H1 (cell line): Measurements from ENCODE around the gene AGPS. TPM values are rescaled to one million over a fixed set of nuclear protein-coding genes. Genes with fewer than 3 reads are reported as not detected.

ENCODE experiments used
- CTCF ChIA-PET: fragments of 300-600 bp; sonication (Branson Sonifier 250); formaldehyde crosslinking; loops from one replicate; lab custom pipeline; 2021; ENCODE audit not compliant: partially characterized antibody; lab: Charles Lee
- POLR2A ChIA-PET: fragments of 300-600 bp; sonication (Branson Sonifier 250); formaldehyde crosslinking; loops from one replicate; lab custom pipeline; 2021; ENCODE audit warnings: inconsistent platforms; ENCODE audit not compliant: partially characterized antibody; lab: Charles Lee
- DNase-seq, 2 experiments: peaks; one replicate each; pipeline versions ENCODE4 v3.0.0 to v3.0.0-alpha.2; 2010 to 2022; ENCODE audit warnings: low spot score in 2 of 2, low read depth in 1 of 2, mixed read lengths in 1 of 2
- FAIRE-seq: peaks from 2 replicates; lab custom pipeline; 2011; peaks lifted over from hg19 to GRCh38; lab: Jason Lieb, UNC
- H2AFZ ChIP-seq: 2 replicates; pipeline ENCODE4 v1.8.1; 2012; ENCODE audit warnings: low read length, inconsistent platforms
- H2AK5ac ChIP-seq: 2 replicates; pipeline ENCODE4 v1.6.1; 2013; ENCODE audit warnings: low read depth, low read length
- H2BK120ac ChIP-seq: replicated peaks from 2 replicates; pipeline ENCODE3; 2013; ENCODE audit warnings: low read depth, low read length, inconsistent platforms
- H2BK12ac ChIP-seq: 2 replicates; pipeline ENCODE4 v1.6.1; 2013; ENCODE audit warnings: low read depth, low read length
- H2BK15ac ChIP-seq: 2 replicates; pipeline ENCODE4 v1.6.1; 2013; ENCODE audit warnings: low read length
- H2BK20ac ChIP-seq: 2 replicates; pipeline ENCODE4 v1.6.1; 2013; ENCODE audit warnings: low read length
- H2BK5ac ChIP-seq: 2 replicates; pipeline ENCODE4 v1.6.1; 2013; ENCODE audit warnings: low read depth, low read length
- H3K14ac ChIP-seq: 2 replicates; pipeline ENCODE4 v1.6.1; 2013; ENCODE audit warnings: inconsistent platforms; ENCODE audit not compliant: insufficient read length
- H3K18ac ChIP-seq: 2 replicates; pipeline ENCODE4 v1.6.1; 2013; ENCODE audit warnings: low read length; ENCODE audit errors: extremely low read depth
- H3K23ac ChIP-seq: 2 replicates; pipeline ENCODE4 v1.6.1; 2013; ENCODE audit warnings: inconsistent platforms; ENCODE audit not compliant: insufficient read length
- H3K23me2 ChIP-seq: 2 replicates; pipeline ENCODE4 v1.6.1; 2013; ENCODE audit warnings: low read depth, low read length
- H3K27ac ChIP-seq: 2 replicates; pipeline ENCODE4 v1.6.1; 2011; ENCODE audit warnings: low read depth, low read length, inconsistent platforms
- H3K27me3 ChIP-seq, 4 experiments: replicated peaks in 1 of 4; 1 replicate in 1 of 4; 2 replicates in 3 of 4; pipeline versions ENCODE4 v1.6.1 to v1.8.1; 2011 to 2013; ENCODE audit warnings: low read length in 3 of 4, mild to moderate bottlenecking in 3 of 4, inconsistent platforms in 2 of 4, mixed read lengths in 2 of 4, moderate library complexity in 1 of 4; ENCODE audit not compliant: control insufficient read depth in 3 of 4, insufficient read depth in 3 of 4; ENCODE audit errors: extremely low read depth in 1 of 4
- H3K36me3 ChIP-seq, 4 experiments: 2 replicates each; pipeline versions ENCODE4 v1.6.1 to v1.8.1; 2011 to 2013; ENCODE audit warnings: mild to moderate bottlenecking in 4 of 4, low read length in 3 of 4, moderate library complexity in 2 of 4, control low read depth in 1 of 4, inconsistent platforms in 1 of 4; ENCODE audit not compliant: insufficient read depth in 4 of 4, control insufficient read depth in 2 of 4
- H3K4ac ChIP-seq: replicated peaks from 2 replicates; pipeline ENCODE3; 2013; ENCODE audit warnings: low read length, low read depth, mixed read lengths, inconsistent platforms; ENCODE audit not compliant: insufficient read length
- H3K4me1 ChIP-seq, 4 experiments: replicated peaks in 1 of 4; 1 replicate in 1 of 4; 2 replicates in 3 of 4; pipeline versions ENCODE4 v1.6.1 to v1.8.1; 2011 to 2013; ENCODE audit warnings: low read length in 3 of 4, inconsistent platforms in 2 of 4, mixed read lengths in 1 of 4; ENCODE audit not compliant: insufficient read depth in 4 of 4, control insufficient read depth in 3 of 4
- H3K4me2 ChIP-seq, 2 experiments: 2 replicates each; pipeline versions ENCODE4 v1.6.1 to v1.8.1; 2011 to 2013; ENCODE audit warnings: low read depth in 2 of 2, low read length in 2 of 2, control low read depth in 1 of 2, inconsistent platforms in 1 of 2, mild to moderate bottlenecking in 1 of 2; ENCODE audit not compliant: insufficient read depth in 1 of 2
- H3K4me3 ChIP-seq, 4 experiments: fragments of 200-600, 300-600 bp in 1 of 4; sonication (generic), shearing (Covaris generic), sonication (Bioruptor Twin) in 1 of 4; 2 replicates each; pipeline versions ENCODE4 v1.5.1 to v1.8.1; 2011 to 2016; ENCODE audit warnings: low read length in 4 of 4, low read depth in 3 of 4, control low read depth in 2 of 4, inconsistent platforms in 2 of 4, mild to moderate bottlenecking in 2 of 4, mixed read lengths in 1 of 4, moderate library complexity in 1 of 4; ENCODE audit not compliant: insufficient read depth in 2 of 4; ENCODE audit errors: extremely low read depth in 1 of 4
- H3K56ac ChIP-seq: replicated peaks from 2 replicates; pipeline ENCODE3; 2013; ENCODE audit warnings: low read depth, mild to moderate bottlenecking, mixed read lengths, low read length, inconsistent platforms; ENCODE audit not compliant: insufficient read length
- H3K79me1 ChIP-seq: 2 replicates; pipeline ENCODE4 v1.6.1; 2013; ENCODE audit warnings: low read depth, low read length, control low read depth
- H3K79me2 ChIP-seq, 2 experiments: 2 replicates each; pipeline versions ENCODE4 v1.6.1 to v1.8.1; 2012 to 2013; ENCODE audit warnings: low read length in 2 of 2, mild to moderate bottlenecking in 2 of 2, inconsistent platforms in 1 of 2; ENCODE audit not compliant: insufficient read depth in 2 of 2, control insufficient read depth in 1 of 2
- H3K9ac ChIP-seq, 4 experiments: replicated peaks in 1 of 4; 1 replicate in 1 of 4; 2 replicates in 3 of 4; pipeline versions ENCODE4 v1.6.1 to v1.8.1; 2011 to 2013; ENCODE audit warnings: low read depth in 3 of 4, low read length in 3 of 4, control low read depth in 2 of 4, mild to moderate bottlenecking in 2 of 4, moderate library complexity in 2 of 4, inconsistent platforms in 1 of 4; ENCODE audit errors: extremely low read depth in 1 of 4
- H3K9me3 ChIP-seq, 2 experiments: 2 replicates each; pipeline versions ENCODE4 v1.6.1 to v1.8.1; 2012 to 2013; ENCODE audit warnings: mild to moderate bottlenecking in 2 of 2, moderate library complexity in 2 of 2, control low read depth in 1 of 2, inconsistent platforms in 1 of 2, low read depth in 1 of 2, low read length in 1 of 2, mixed read lengths in 1 of 2; ENCODE audit not compliant: insufficient read depth in 2 of 2
- H4K20me1 ChIP-seq, 2 experiments: replicated peaks in 1 of 2; 2 replicates each; pipeline versions ENCODE3 to v1.8.1; 2011 to 2013; ENCODE audit warnings: inconsistent platforms in 2 of 2, low read length in 2 of 2, mild to moderate bottlenecking in 1 of 2; ENCODE audit not compliant: insufficient read depth in 2 of 2, control insufficient read depth in 1 of 2
- H4K5ac ChIP-seq: 2 replicates; pipeline ENCODE4 v1.6.1; 2013; ENCODE audit warnings: low read length, low read depth, mixed read lengths, inconsistent platforms; ENCODE audit not compliant: insufficient read length
- H4K8ac ChIP-seq: 2 replicates; pipeline ENCODE4 v1.8.0; 2013; ENCODE audit warnings: mild to moderate bottlenecking, moderate library complexity, low read length, inconsistent platforms; ENCODE audit not compliant: insufficient read depth; ENCODE audit errors: extremely low read depth
- H4K91ac ChIP-seq: replicated peaks from 2 replicates; pipeline ENCODE3; 2013; ENCODE audit warnings: low read length, mixed read lengths, inconsistent platforms; ENCODE audit not compliant: insufficient read length
- BRCA1 ChIP-seq: IDR thresholded peaks from 2 replicates; pipeline ENCODE4 v1.6.1; 2012; ENCODE audit warnings: low read depth, low read length, improper control_type of control experiment
- EZH2 ChIP-seq: fragments of 200-600 bp; sonication (generic); IDR thresholded peaks from 2 replicates; pipeline ENCODE4 v1.7.1; 2012; ENCODE audit warnings: low read depth, mild to moderate bottlenecking, moderate library complexity, low read length, inconsistent platforms; ENCODE audit not compliant: severe bottlenecking
- FOSL1 ChIP-seq: IDR thresholded peaks from 2 replicates; pipeline ENCODE4 v1.6.1; 2011; ENCODE audit warnings: mild to moderate bottlenecking, low read depth, low read length, moderate library complexity; ENCODE audit not compliant: insufficient read depth
- HDAC6 ChIP-seq: IDR thresholded peaks from one replicate; pipeline ENCODE4 v1.7.1; 2012; ENCODE audit warnings: low read depth, mild to moderate bottlenecking, inconsistent platforms, low read length, moderate library complexity
- KDM1A ChIP-seq: fragments of 200-600, 300-600 bp; sonication (generic); IDR thresholded peaks from 2 replicates; pipeline ENCODE4 v1.7.1; 2016; ENCODE audit warnings: mild to moderate bottlenecking, low read length, borderline replicate concordance
- KDM5A ChIP-seq: fragments of 200-600 bp; IDR thresholded peaks from 2 replicates; pipeline ENCODE4 v1.7.1; 2012; ENCODE audit warnings: mild to moderate bottlenecking, low read length, inconsistent platforms, mixed read lengths
- SIN3A ChIP-seq, 2 experiments: IDR thresholded peaks in 1 of 2; conservative IDR thresholded peaks in 1 of 2; 2 replicates each; pipeline ENCODE4 v1.6.1; 2011 to 2012; ENCODE audit warnings: low read length in 2 of 2, improper control_type of control experiment in 1 of 2, low read depth in 1 of 2, mild to moderate bottlenecking in 1 of 2
- SP2 ChIP-seq: IDR thresholded peaks from 2 replicates; pipeline ENCODE4 v1.6.1; 2012; ENCODE audit warnings: mild to moderate bottlenecking, low read length, inconsistent platforms
- SUZ12 ChIP-seq: fragments of 200-600 bp; sonication (generic); IDR thresholded peaks from 2 replicates; pipeline ENCODE4 v1.6.1; 2012; ENCODE audit warnings: mild to moderate bottlenecking, inconsistent platforms, low read length, moderate library complexity, mixed read lengths
- WGBS, 2 experiments: shearing (Covaris generic) in 1 of 2; methylation state at CpG; one replicate each; pipeline versions ENCODE4 v1.1.6 to v1.1.7; 2013 to 2015; ENCODE audit warnings: low lambda C conversion rate in 2 of 2, mixed read lengths in 2 of 2, inconsistent platforms in 1 of 2, low coverage in 1 of 2, missing lambda C conversion rate in 1 of 2; ENCODE audit not compliant: insufficient replicate concordance in 2 of 2, insufficient coverage in 1 of 2, insufficient read length in 1 of 2; ENCODE audit errors: extremely low coverage in 1 of 2, missing lambda C conversion rate in 1 of 2; 5-methylcytosine and 5-hydroxymethylcytosine counted together
- polyA plus RNA-seq, 7 experiments: library from polyadenylated mRNA; depleted of rRNA in 3 of 7; stranded (reverse) in 5 of 7; unstranded in 2 of 7; fragments of >200 nt in 5 of 7; fragments of 200-250 nt in 2 of 7; gene quantifications; 1 replicate in 5 of 7; 2 replicates in 1 of 7; 4 replicates in 1 of 7; pipeline versions ENCODE4 v1.2.1 to v1.2.3, GENCODE V29; 2011 to 2013; ENCODE audit warnings: missing spikeins in 2 of 7, mixed read lengths in 2 of 7
- total RNA-seq: library from RNA; stranded (reverse); fragmentation: NEBNext Ultra II Directional; extraction: Animal tissue kit (Norgen Biotek cat#: 25700); gene quantifications from 2 replicates; pipeline ENCODE4 v1.2.1, GENCODE V29; 2021
- TF ChIP-seq, protein P1 (sequence below): IDR thresholded peaks from 2 replicates; pipeline ENCODE4 v1.6.1; 2011; ENCODE audit warnings: low read depth, mild to moderate bottlenecking, low read length; ENCODE audit not compliant: insufficient read depth

AGPS gene
- total and polyA plus RNA-seq, 2 of the 8 experiments (the other 6 are each of a cell fraction or from before 2014, with no cell fraction given): 7.3 to 57.8 TPM

DNA sequence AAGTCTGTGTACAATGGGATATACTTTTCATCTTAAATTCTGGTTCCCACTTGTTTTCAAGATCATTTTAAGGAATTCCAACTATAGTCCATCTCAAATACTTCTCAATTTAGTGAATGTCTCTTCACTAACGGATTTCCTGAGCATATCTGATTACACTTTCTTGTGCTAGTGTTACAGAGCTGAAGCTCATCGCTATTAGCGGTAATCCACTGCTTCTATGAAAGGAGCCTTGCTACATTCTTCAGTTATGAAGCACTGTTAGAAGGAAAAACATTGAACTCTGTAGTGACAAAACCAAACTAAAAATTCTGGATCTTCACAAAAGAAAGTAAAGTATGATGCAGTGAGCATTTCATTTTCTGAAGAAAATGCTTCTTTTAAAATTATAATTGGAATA is 72.0 kb downstream of the AGPS start:
- DNase-seq (no peak), FAIRE-seq (no peak)
- H3K14ac ChIP-seq: no peak overlapping the region
- ChIA-PET POLR2A (no interaction called here), CTCF (interaction anchor here (0.6 to 0.8 kb wide), 2 partner anchors 25 to 874 kb away, joined by 3 read pairs; no protein-coding TSS in a partner anchor)
- no peaks in the 10 kb centered on the region for H3K23me2 ChIP-seq
- H3K9ac ChIP-seq: no peak overlapping the region
- no peaks in the 10 kb centered on the region for H3K9me3 ChIP-seq
- H3K79me2 ChIP-seq: no peaks in the 10 kb centered on the region
- no peak overlapping the region for H3K56ac ChIP-seq
- H3K27me3 ChIP-seq: no peaks in the 10 kb centered on the region
- H3K79me1 ChIP-seq: no peaks in the 10 kb centered on the region
- H2AFZ ChIP-seq: no peak overlapping the region
- no peak overlapping the region for H4K91ac ChIP-seq
- H2BK5ac ChIP-seq: no peak overlapping the region
- 90% methylated on average over 3 of the region's 3 CpGs; no CpG with 5 or more reads in 1 of the 2 experiments for WGBS, 2 experiments
- H2BK12ac ChIP-seq: no peak overlapping the region
- H3K36me3 ChIP-seq: peaks cover 0 to 19% (median 0%) of the 10 kb centered on the region in 4 experiments; a peak in 1 of 8 replicates
- peaks cover 0 to 6% (median under 1%) of the 10 kb centered on the region in 4 experiments; a peak in 2 of 7 replicates for H3K4me1 ChIP-seq
- no peak overlapping the region for H4K8ac ChIP-seq
- H3K4me3 ChIP-seq: no peak overlapping the region
- H3K4me2 ChIP-seq: no peak overlapping the region
- no peak overlapping the region for H2AK5ac ChIP-seq
- H3K4ac ChIP-seq: no peak overlapping the region
- no peak overlapping the region for H3K27ac ChIP-seq
- no peak overlapping the region for H2BK20ac ChIP-seq
- no peak for TF ChIP-seq SIN3A (conservative IDR thresholded peaks at IDR 0.05 in 1 of 2, IDR thresholded peaks at IDR 0.05 in 1 of 2; ENCODE audit: low read depth in 1 of 2, low read length in 2 of 2)
- no peak for TF ChIP-seq KDM1A
- TF ChIP-seq, protein P1, sequence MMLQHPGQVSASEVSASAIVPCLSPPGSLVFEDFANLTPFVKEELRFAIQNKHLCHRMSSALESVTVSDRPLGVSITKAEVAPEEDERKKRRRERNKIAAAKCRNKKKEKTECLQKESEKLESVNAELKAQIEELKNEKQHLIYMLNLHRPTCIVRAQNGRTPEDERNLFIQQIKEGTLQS: no peak
- TF ChIP-seq SP2: no peak
- no peak for TF ChIP-seq SUZ12
- no peak for TF ChIP-seq BRCA1
- no peak for TF ChIP-seq EZH2
- no peak for TF ChIP-seq HDAC6
- TF ChIP-seq FOSL1: no peak
- no peak for TF ChIP-seq KDM5A
- H4K5ac ChIP-seq: no peak overlapping the region
- peaks cover 0 to 3% of the 10 kb centered on the region in 2 experiments for H4K20me1 ChIP-seq
- no peak overlapping the region for H2BK120ac ChIP-seq
- H2BK15ac ChIP-seq: no peak overlapping the region
- H3K18ac ChIP-seq: no peak overlapping the region
- no peak overlapping the region for H3K23ac ChIP-seq
